ENCODE data around the gene OR2M4.

The OR2M4 gene

GRCh38 chr1:248231117-248231516 lies at the start of gene OR2M4:
Gene OR2M4 (plus strand): TSS chr1:248231417. CDS start chr1:248238929, 7,512 bp downstream.
- no peak within 1 kb of the TSS for H3K4me3 ChIP-seq (ENCODE audit: low read depth, low read length)
- DNase-seq (ENCODE audit: low read depth) = no peak
- TF ChIP-seq CTCF (IDR thresholded peaks at IDR 0.05; ENCODE audit: low read depth, low read length, missing control alignments) = no peak

GRCh38 chr1:248183996-248184395 lies 47.2 kb upstream of the OR2M4 start:
- TF ChIP-seq CTCF (IDR thresholded peaks at IDR 0.05; ENCODE audit: low read depth, low read length, missing control alignments) = no peak
- H3K4me3 ChIP-seq (ENCODE audit: low read depth, low read length) = no peak overlapping the region
- DNase-seq (ENCODE audit: low read depth) = no peak

GRCh38 chr1:248187363-248187762 lies 43.9 kb upstream of the OR2M4 start:
- TF ChIP-seq CTCF (IDR thresholded peaks at IDR 0.05; ENCODE audit: low read depth, low read length, missing control alignments) = no peak
- DNase-seq (ENCODE audit: low read depth) = no peak

GRCh38 chr1:248189026-248189425 lies 42.2 kb upstream of the OR2M4 start:
- no peak for DNase-seq (ENCODE audit: low read depth)
- no peak for TF ChIP-seq CTCF (IDR thresholded peaks at IDR 0.05; ENCODE audit: low read depth, low read length, missing control alignments)
- no peak overlapping the region for H3K4me3 ChIP-seq (ENCODE audit: low read depth, low read length)

More at GRCh38 chr1:248187363-248187762, 43.9 kb upstream of the OR2M4 start:
- H3K4me3 ChIP-seq (ENCODE audit: low read depth, low read length) = no peak overlapping the region

- no peak overlapping the region for H3K4me3 ChIP-seq (ENCODE audit: low read depth, low read length)
- TF ChIP-seq CTCF (IDR thresholded peaks at IDR 0.05; ENCODE audit: low read depth, low read length, missing control alignments) = no peak
- DNase-seq (ENCODE audit: low read depth) = no peak
These were observed 37.1 kb upstream of the OR2M4 start for GRCh38 chr1:248194117-248194516.

GRCh38 chr1:248196965-248197364 lies 34.3 kb upstream of the OR2M4 start, which contains the start of gene OR2M3:
Gene OR2M3 (plus strand): TSS chr1:248197265. CDS start chr1:248203068, 5,803 bp downstream.
- TF ChIP-seq CTCF (IDR thresholded peaks at IDR 0.05; ENCODE audit: low read depth, low read length, missing control alignments) = no peak
- H3K4me3 ChIP-seq (ENCODE audit: low read depth, low read length) = no peak within 1 kb of the TSS
- no peak for DNase-seq (ENCODE audit: low read depth)

DNA sequence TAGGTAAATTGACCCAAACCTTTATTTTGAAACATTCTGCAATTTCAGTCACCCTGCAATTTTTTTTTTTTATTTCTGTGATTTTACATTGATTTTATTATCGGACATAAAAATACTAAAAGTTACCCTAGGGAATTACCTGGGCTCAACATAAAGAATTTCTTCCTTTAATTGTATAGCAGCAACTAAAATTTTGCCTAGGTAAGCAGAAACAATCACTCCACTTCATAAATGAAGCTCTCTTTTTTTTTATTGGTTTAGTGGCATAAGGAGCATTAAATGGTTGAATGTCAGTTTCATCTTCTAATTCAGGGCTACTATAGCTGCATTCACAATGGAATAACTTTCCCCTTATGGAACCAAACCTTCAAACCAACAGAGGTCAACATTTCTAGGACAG lies 15.3 kb upstream of the OR2M4 start:
- no peak for TF ChIP-seq CTCF (IDR thresholded peaks at IDR 0.05; ENCODE audit: low read depth, low read length, missing control alignments)
- DNase-seq (ENCODE audit: low read depth) = no peak

More for the DNA sequence above, 15.3 kb upstream of the OR2M4 start:
- no peak overlapping the region for H3K4me3 ChIP-seq (ENCODE audit: low read depth, low read length)
